ENCODE data around the gene FBP2.

- TF ChIP-seq CTCF (IDR thresholded peaks at IDR 0.05) (no peak), POLR2A (IDR thresholded peaks at IDR 0.05) (no peak)
Observed at GRCh38 chr9:94613003-94613402, 19.4 kb upstream of the FBP2 start.

Measured in right lobe of liver (tissue), 4 donors.